ENCODE measurements around the gene DBI. TPM values are rescaled to one million over a fixed set of nuclear protein-coding genes. Genes with fewer than 3 reads are reported as not detected.

DBI gene
- polyA plus RNA-seq = 782 and 838 TPM in 2 replicates

GRCh38 chr2:119366649-119367471, at the start of gene DBI, which contains the start of gene C2orf76:
TSS of gene DBI (plus strand) at chr2:119366977. CDS start at chr2:119367052, 75 bp downstream.
TSS of gene C2orf76 (minus strand) at chr2:119366834. CDS start at chr2:119339959, 26,875 bp downstream.

Other genes with a start within 250 kb of the DBI start
- gene C1QL2, start 208.2 kb upstream of the DBI start, polyA plus RNA-seq = not detected in 2 replicates
- not detected in 2 replicates for gene STEAP3, start 143.1 kb upstream of the DBI start, polyA plus RNA-seq
- 47.8 and 68.0 TPM in 2 replicates for gene C2orf76, start 143 bp upstream of the DBI start, polyA plus RNA-seq
- gene TMEM37, start 64.9 kb downstream of the DBI start, polyA plus RNA-seq = not detected in 2 replicates
- not detected in 2 replicates for gene SCTR, start 157.5 kb downstream of the DBI start, polyA plus RNA-seq
- 16.7 and 29.3 TPM in 2 replicates for gene CFAP221, start 177.5 kb downstream of the DBI start, polyA plus RNA-seq